Measurements from ENCODE around the gene RBP2.

The RBP2 gene

GRCh38 chr3:139509631-139510030 lies 33.3 kb upstream of the RBP2 start:
- Histone ChIP-seq H2BK12ac (ENCODE audit: low read length) (no peak overlapping the region), H2BK5ac (ENCODE audit: low read length) (no peak overlapping the region), H3K9me3 (replicated peaks in 1 of 2; ENCODE audit: control insufficient read depth in 2 of 2, insufficient read depth in 1 of 2, low read depth in 1 of 2, low read length in 2 of 2) (no peaks in the 10 kb centered on the region), H3K4ac (ENCODE audit: low read length) (no peak overlapping the region), H3K27ac (replicated peaks; ENCODE audit: low read length) (no peak overlapping the region), H4K91ac (ENCODE audit: low read depth, low read length, poor library complexity) (no peak overlapping the region), H3K18ac (ENCODE audit: low read length) (peak overlapping the region; percentile 65), H3K4me3 (ENCODE audit: low read length in 2 of 2) (no peak overlapping the region), H2BK15ac (ENCODE audit: low read length) (no peak overlapping the region), H3K36me3 (replicated peaks in 1 of 2; ENCODE audit: control insufficient read depth in 2 of 2, insufficient read depth in 2 of 2, low read length in 2 of 2) (no peaks in the 10 kb centered on the region), H3K14ac (ENCODE audit: low read length) (no peak overlapping the region), H2AFZ (ENCODE audit: low read length) (no peak overlapping the region), H3K9ac (ENCODE audit: low read depth, low read length, poor library complexity) (no peak overlapping the region), H3K4me1 (ENCODE audit: control insufficient read depth in 2 of 2, insufficient read depth in 1 of 2, low read depth in 1 of 2, low read length in 2 of 2) (no peaks in the 10 kb centered on the region), H4K8ac (ENCODE audit: low read depth, low read length) (peak overlapping the region; percentile 53), H3K23ac (ENCODE audit: low read depth, low read length, poor library complexity) (no peak overlapping the region), H2AK5ac (ENCODE audit: low read depth, low read length) (no peak overlapping the region), H2BK120ac (ENCODE audit: low read depth, low read length) (no peak overlapping the region), H3K79me1 (ENCODE audit: low read depth, low read length) (no peaks in the 10 kb centered on the region), H3K27me3 (ENCODE audit: control insufficient read depth in 3 of 3, insufficient read depth in 3 of 3, low read depth in 1 of 3, low read length in 3 of 3) (no peaks in the 10 kb centered on the region), H3K4me2 (ENCODE audit: insufficient read depth, low read length, poor library complexity, severe bottlenecking) (no peak overlapping the region)
- DNase-seq (ENCODE audit: low spot score) = no peak
- no CpG with 5 or more reads among the region's 1 CpG for WGBS, 2 donors (ENCODE audit: extremely low coverage in 2 of 2, insufficient read length in 2 of 2, insufficient replicate concordance in 1 of 2)

GRCh38 chr3:139506766-139507165 lies 30.4 kb upstream of the RBP2 start:
- H3K4ac ChIP-seq (ENCODE audit: low read length) = no peak overlapping the region
- no peak overlapping the region for H3K14ac ChIP-seq (ENCODE audit: low read length)
- H2AFZ ChIP-seq (ENCODE audit: low read length) = no peak overlapping the region
- H3K18ac ChIP-seq (ENCODE audit: low read length) = no peak overlapping the region
- H4K8ac ChIP-seq (ENCODE audit: low read depth, low read length) = no peak overlapping the region
- no peak overlapping the region for H3K27ac ChIP-seq (replicated peaks; ENCODE audit: low read length)
- H2BK12ac ChIP-seq (ENCODE audit: low read length) = no peak overlapping the region
- no peaks in the 10 kb centered on the region for H3K27me3 ChIP-seq (ENCODE audit: control insufficient read depth in 3 of 3, insufficient read depth in 3 of 3, low read depth in 1 of 3, low read length in 3 of 3)
- H3K4me2 ChIP-seq (ENCODE audit: insufficient read depth, low read length, poor library complexity, severe bottlenecking) = no peak overlapping the region
- no peak overlapping the region for H2AK5ac ChIP-seq (ENCODE audit: low read depth, low read length)
- H2BK15ac ChIP-seq (ENCODE audit: low read length) = no peak overlapping the region
- no peaks in the 10 kb centered on the region for H3K4me1 ChIP-seq (ENCODE audit: control insufficient read depth in 2 of 2, insufficient read depth in 1 of 2, low read depth in 1 of 2, low read length in 2 of 2)
- no peak for DNase-seq (ENCODE audit: low spot score)
- H2BK5ac ChIP-seq (ENCODE audit: low read length) = no peak overlapping the region
- no CpG with 5 or more reads among the region's 2 CpGs for WGBS, 2 donors (ENCODE audit: extremely low coverage in 2 of 2, insufficient read length in 2 of 2, insufficient replicate concordance in 1 of 2)
- no peaks in the 10 kb centered on the region for H3K9me3 ChIP-seq (replicated peaks in 1 of 2; ENCODE audit: control insufficient read depth in 2 of 2, insufficient read depth in 1 of 2, low read depth in 1 of 2, low read length in 2 of 2)
- H3K4me3 ChIP-seq (ENCODE audit: low read length in 2 of 2) = no peak overlapping the region
- H3K79me1 ChIP-seq (ENCODE audit: low read depth, low read length) = no peaks in the 10 kb centered on the region
- H3K23ac ChIP-seq (ENCODE audit: low read depth, low read length, poor library complexity) = no peak overlapping the region
- H4K91ac ChIP-seq (ENCODE audit: low read depth, low read length, poor library complexity) = no peak overlapping the region
- no peak overlapping the region for H2BK120ac ChIP-seq (ENCODE audit: low read depth, low read length)
- H3K9ac ChIP-seq (ENCODE audit: low read depth, low read length, poor library complexity) = no peak overlapping the region
- H3K36me3 ChIP-seq (replicated peaks in 1 of 2; ENCODE audit: control insufficient read depth in 2 of 2, insufficient read depth in 2 of 2, low read length in 2 of 2) = no peaks in the 10 kb centered on the region

- H3K9me3 ChIP-seq (replicated peaks in 1 of 2; ENCODE audit: control insufficient read depth in 2 of 2, insufficient read depth in 1 of 2, low read depth in 1 of 2, low read length in 2 of 2) = no peaks in the 10 kb centered on the region
Observed at GRCh38 chr3:139505829-139506386, 29.6 kb upstream of the RBP2 start.

GRCh38 chr3:139499536-139499935 lies 23.2 kb upstream of the RBP2 start:
- no peak overlapping the region for H3K23ac ChIP-seq (ENCODE audit: low read depth, low read length, poor library complexity)
- no peak overlapping the region for H3K27ac ChIP-seq (replicated peaks; ENCODE audit: low read length)
- no peak overlapping the region for H2AK5ac ChIP-seq (ENCODE audit: low read depth, low read length)
- no peaks in the 10 kb centered on the region for H3K27me3 ChIP-seq (ENCODE audit: control insufficient read depth in 3 of 3, insufficient read depth in 3 of 3, low read depth in 1 of 3, low read length in 3 of 3)
- H2AFZ ChIP-seq (ENCODE audit: low read length) = no peak overlapping the region
- H3K18ac ChIP-seq (ENCODE audit: low read length) = no peak overlapping the region
- H3K14ac ChIP-seq (ENCODE audit: low read length) = no peak overlapping the region
- no peak overlapping the region for H4K8ac ChIP-seq (ENCODE audit: low read depth, low read length)
- H2BK5ac ChIP-seq (ENCODE audit: low read length) = no peak overlapping the region
- no peaks in the 10 kb centered on the region for H3K4me1 ChIP-seq (ENCODE audit: control insufficient read depth in 2 of 2, insufficient read depth in 1 of 2, low read depth in 1 of 2, low read length in 2 of 2)
- DNase-seq (ENCODE audit: low spot score) = no peak
- H3K36me3 ChIP-seq (replicated peaks in 1 of 2; ENCODE audit: control insufficient read depth in 2 of 2, insufficient read depth in 2 of 2, low read length in 2 of 2) = no peaks in the 10 kb centered on the region
- no peak overlapping the region for H3K9ac ChIP-seq (ENCODE audit: low read depth, low read length, poor library complexity)
- peaks cover 0 to 2% of the 10 kb centered on the region in 2 donors for H3K9me3 ChIP-seq (replicated peaks in 1 of 2; ENCODE audit: control insufficient read depth in 2 of 2, insufficient read depth in 1 of 2, low read depth in 1 of 2, low read length in 2 of 2)
- no peak overlapping the region for H4K91ac ChIP-seq (ENCODE audit: low read depth, low read length, poor library complexity)
- no peaks in the 10 kb centered on the region for H3K79me1 ChIP-seq (ENCODE audit: low read depth, low read length)
- no peak overlapping the region for H3K4me3 ChIP-seq (ENCODE audit: low read length in 2 of 2)
- H2BK120ac ChIP-seq (ENCODE audit: low read depth, low read length) = no peak overlapping the region
- H2BK15ac ChIP-seq (ENCODE audit: low read length) = no peak overlapping the region
- H3K4ac ChIP-seq (ENCODE audit: low read length) = no peak overlapping the region
- WGBS, 2 donors (ENCODE audit: extremely low coverage in 2 of 2, insufficient read length in 2 of 2, insufficient replicate concordance in 1 of 2) = no CpG with 5 or more reads among the region's 2 CpGs
- no peak overlapping the region for H3K4me2 ChIP-seq (ENCODE audit: insufficient read depth, low read length, poor library complexity, severe bottlenecking)
- H2BK12ac ChIP-seq (ENCODE audit: low read length) = no peak overlapping the region

More at GRCh38 chr3:139505829-139506386, 29.6 kb upstream of the RBP2 start:
- Histone ChIP-seq H3K23ac (ENCODE audit: low read depth, low read length, poor library complexity) (no peak overlapping the region), H3K9ac (ENCODE audit: low read depth, low read length, poor library complexity) (no peak overlapping the region), H2BK120ac (ENCODE audit: low read depth, low read length) (no peak overlapping the region), H3K4me1 (ENCODE audit: control insufficient read depth in 2 of 2, insufficient read depth in 1 of 2, low read depth in 1 of 2, low read length in 2 of 2) (no peaks in the 10 kb centered on the region), H3K4me2 (ENCODE audit: insufficient read depth, low read length, poor library complexity, severe bottlenecking) (no peak overlapping the region), H3K27me3 (ENCODE audit: control insufficient read depth in 3 of 3, insufficient read depth in 3 of 3, low read depth in 1 of 3, low read length in 3 of 3) (no peaks in the 10 kb centered on the region), H3K27ac (replicated peaks; ENCODE audit: low read length) (no peak overlapping the region), H3K4ac (ENCODE audit: low read length) (no peak overlapping the region), H3K36me3 (replicated peaks in 1 of 2; ENCODE audit: control insufficient read depth in 2 of 2, insufficient read depth in 2 of 2, low read length in 2 of 2) (no peaks in the 10 kb centered on the region), H2AFZ (ENCODE audit: low read length) (no peak overlapping the region), H2BK5ac (ENCODE audit: low read length) (no peak overlapping the region), H3K4me3 (ENCODE audit: low read length in 2 of 2) (no peak overlapping the region), H3K18ac (ENCODE audit: low read length) (no peak overlapping the region), H2BK15ac (ENCODE audit: low read length) (no peak overlapping the region), H2BK12ac (ENCODE audit: low read length) (no peak overlapping the region), H3K14ac (ENCODE audit: low read length) (no peak overlapping the region), H4K8ac (ENCODE audit: low read depth, low read length) (no peak overlapping the region), H3K79me1 (ENCODE audit: low read depth, low read length) (no peaks in the 10 kb centered on the region), H2AK5ac (ENCODE audit: low read depth, low read length) (no peak overlapping the region), H4K91ac (ENCODE audit: low read depth, low read length, poor library complexity) (no peak overlapping the region)
- no peak for DNase-seq (ENCODE audit: low spot score)
- WGBS, 2 donors (ENCODE audit: extremely low coverage in 2 of 2, insufficient read length in 2 of 2, insufficient replicate concordance in 1 of 2) = no CpG with 5 or more reads among the region's 2 CpGs
